HFFc6 (cell line): ENCODE data around the gene CFAP20DC. TPM values are rescaled to one million over a fixed set of nuclear protein-coding genes. Genes with fewer than 3 reads are reported as not detected.
A peak's percentile ranks its signal among the peaks of the same experiment; 100 is the strongest.
"Not testable (repeated sequence)": the region's sequence is repeated elsewhere in the genome, so short reads cannot be mapped to it uniquely, and the experiment has no call there.

ENCODE experiments used
- DNase-seq: peaks from one replicate; pipeline ENCODE4 v3.0.0-alpha.2; 2018
- H3K27ac Mint-ChIP-seq: 2 replicates; pipeline ENCODE4 v1.8.0; 2020; ENCODE audit warnings: mild to moderate bottlenecking, mixed read lengths
- H3K27me3 Mint-ChIP-seq: 2 replicates; pipeline ENCODE4 v1.8.0; 2021; ENCODE audit warnings: mild to moderate bottlenecking, moderate library complexity, mixed read lengths; ENCODE audit not compliant: insufficient read depth
- H3K36me3 Mint-ChIP-seq: 2 replicates; pipeline ENCODE4 v1.8.0; 2021; ENCODE audit warnings: low read depth, mixed read lengths
- H3K4me1 Mint-ChIP-seq: 2 replicates; pipeline ENCODE4 v1.8.0; 2020; ENCODE audit warnings: low read depth, mixed read lengths
- H3K4me3 Mint-ChIP-seq: 2 replicates; pipeline ENCODE4 v1.8.0; 2020; ENCODE audit warnings: mild to moderate bottlenecking, moderate library complexity, mixed read lengths
- H3K9me3 Mint-ChIP-seq: 2 replicates; pipeline ENCODE4 v1.8.0; 2020; ENCODE audit warnings: mild to moderate bottlenecking, mixed read lengths
- CTCF ChIP-seq: fragments of 200-600 bp; sonication (generic); IDR thresholded peaks from 2 replicates; pipeline ENCODE4 v1.5.0; 2021; ENCODE audit warnings: antibody characterized with exemption, mild to moderate bottlenecking
- total RNA-seq, 6 experiments: library from RNA; stranded (reverse); fragmentation: NEBNext Ultra II Directional; extraction: Animal tissue kit (Norgen Biotek cat#: 25700); gene quantifications; 2 replicates in 1 of 6; 3 replicates in 5 of 6; pipeline ENCODE4 v1.2.3, GENCODE V29; 2021

Gene CFAP20DC
- total RNA-seq, 6 experiments from 2014 or later: 1.2 to 2.6 (median 2.1) TPM

GRCh38 chr3:59052803-59053411 lies 3.1 kb upstream of the CFAP20DC start:
- Mint-ChIP-seq H3K4me3 (no peak overlapping the region), H3K27me3 (no peaks in the 10 kb centered on the region; the same call in 1 of the 2 replicates)

GRCh38 chr3:59050811-59051414 lies 1.1 kb upstream of the CFAP20DC start:
- H3K9me3 Mint-ChIP-seq, H3K4me3 Mint-ChIP-seq, H3K36me3 Mint-ChIP-seq, H3K27me3 Mint-ChIP-seq, DNase-seq: not testable (repeated sequence)
- Mint-ChIP-seq H3K4me1 (peaks cover 27% of the 10 kb centered on the region), H3K27ac (peak overlapping the region; percentile 23; the same call in 1 of the 2 replicates)

More at GRCh38 chr3:59052803-59053411, 3.1 kb upstream of the CFAP20DC start:
- H3K4me1 Mint-ChIP-seq: peaks cover 27% of the 10 kb centered on the region
- H3K9me3 Mint-ChIP-seq: no peaks in the 10 kb centered on the region; the same call in 1 of the 2 replicates
- no peaks in the 10 kb centered on the region for H3K36me3 Mint-ChIP-seq
- TF ChIP-seq CTCF: peak; percentile 89
- no peak overlapping the region for H3K27ac Mint-ChIP-seq
- peak; percentile 47 for DNase-seq

- DNase-seq: no peak
- H3K4me1 Mint-ChIP-seq: peaks cover 16% of the 10 kb centered on the region
- no peaks in the 10 kb centered on the region for H3K36me3 Mint-ChIP-seq
- no peaks in the 10 kb centered on the region; the same call in 1 of the 2 replicates for H3K27me3 Mint-ChIP-seq
- H3K27ac Mint-ChIP-seq: no peak overlapping the region
- TF ChIP-seq CTCF: no peak
- H3K9me3 Mint-ChIP-seq: no peaks in the 10 kb centered on the region; the same call in 1 of the 2 replicates
- H3K4me3 Mint-ChIP-seq: no peak overlapping the region
These were observed 3.0 kb downstream of the CFAP20DC start for GRCh38 chr3:59046839-59047238.

GRCh38 chr3:59043391-59043790 lies 6.4 kb downstream of the CFAP20DC start:
- Mint-ChIP-seq H3K4me3 (no peak overlapping the region), H3K27ac (no peak overlapping the region), H3K27me3 (no peaks in the 10 kb centered on the region), H3K4me1 (peaks cover 1% of the 10 kb centered on the region), H3K36me3 (no peaks in the 10 kb centered on the region), H3K9me3 (no peaks in the 10 kb centered on the region)
- no peak for DNase-seq
- no peak for TF ChIP-seq CTCF

GRCh38 chr3:59040902-59041301 lies 8.9 kb downstream of the CFAP20DC start:
- Mint-ChIP-seq H3K9me3 (no peaks in the 10 kb centered on the region), H3K36me3 (no peaks in the 10 kb centered on the region), H3K4me1 (no peaks in the 10 kb centered on the region), H3K4me3 (no peak overlapping the region), H3K27me3 (no peaks in the 10 kb centered on the region), H3K27ac (no peak overlapping the region)
- DNase-seq: no peak
- no peak for TF ChIP-seq CTCF

GRCh38 chr3:59027607-59028006 lies 22.2 kb downstream of the CFAP20DC start:
- Mint-ChIP-seq H3K27me3 (no peaks in the 10 kb centered on the region), H3K4me3 (no peak overlapping the region), H3K4me1 (peaks cover 7% of the 10 kb centered on the region; the same call in 1 of the 2 replicates), H3K9me3 (no peaks in the 10 kb centered on the region), H3K27ac (no peak overlapping the region), H3K36me3 (no peaks in the 10 kb centered on the region)
- TF ChIP-seq CTCF: no peak
- DNase-seq: no peak
